Activated CD4-positive, alpha-beta T cell treated with anti-CD3 and anti-CD28 coated beads for 36 hours (primary cell): Measurements from ENCODE around the gene LRBA. TPM values are rescaled to one million over a fixed set of nuclear protein-coding genes. Genes with fewer than 3 reads are reported as not detected.
A peak's percentile ranks its signal among the peaks of the same experiment; 100 is the strongest.

Experiments used
- ATAC-seq: fragments of 200-7000 bp; cut with Tn5 transposase; one replicate; pipeline ENCODE4 v1.10.0; 2021; ENCODE audit warnings: mild to moderate bottlenecking, moderate library complexity
- CTCF ChIA-PET: fragments of 350-600 bp; sonication (Branson Sonifier 250); formaldehyde crosslinking; loops from one replicate; lab custom pipeline; 2021; ENCODE audit warnings: antibody characterized with exemption; lab: Charles Lee
- POLR2A ChIA-PET: fragments of 350-600 bp; sonication (Branson Sonifier 250); formaldehyde crosslinking; loops from one replicate; lab custom pipeline; 2021; ENCODE audit warnings: antibody characterized with exemption, inconsistent platforms; lab: Charles Lee
- DNase-seq: peaks from one replicate; pipeline ENCODE4 v3.0.0-alpha.2; 2020
- H3K27ac Mint-ChIP-seq: one replicate; pipeline ENCODE4 v1.8.0; 2021; ENCODE audit warnings: mixed read lengths
- H3K27me3 Mint-ChIP-seq: one replicate; pipeline ENCODE4 v1.8.0; 2021; ENCODE audit warnings: mixed read lengths
- H3K36me3 Mint-ChIP-seq: one replicate; pipeline ENCODE4 v1.8.0; 2021; ENCODE audit warnings: low read depth, mixed read lengths
- H3K4me1 Mint-ChIP-seq: one replicate; pipeline ENCODE4 v1.8.0; 2021; ENCODE audit warnings: mixed read lengths
- H3K4me3 Mint-ChIP-seq: one replicate; pipeline ENCODE4 v1.8.0; 2021; ENCODE audit warnings: mild to moderate bottlenecking, moderate library complexity, mixed read lengths
- H3K9me3 Mint-ChIP-seq: one replicate; pipeline ENCODE4 v1.8.0; 2021; ENCODE audit warnings: low read depth, mixed read lengths
- intact Hi-C, 2 experiments: fragments of 100-400 bp; cut with DNase I in 1 of 2; cut with micrococcal nuclease in 1 of 2; formaldehyde crosslinking; loops; one replicate each; pipeline versions ENCODE4 v1.14.2 to v1.15.1; 2022 to 2024; cut with DNase I, micrococcal nuclease
- total RNA-seq, 2 experiments: library from RNA; stranded (reverse); gene quantifications; one replicate each; pipeline ENCODE4 v1.2.3, GENCODE V29; 2021

The LRBA gene
- total RNA-seq, 2 experiments from 2014 or later: 56.6 to 59.2 TPM

DNA sequence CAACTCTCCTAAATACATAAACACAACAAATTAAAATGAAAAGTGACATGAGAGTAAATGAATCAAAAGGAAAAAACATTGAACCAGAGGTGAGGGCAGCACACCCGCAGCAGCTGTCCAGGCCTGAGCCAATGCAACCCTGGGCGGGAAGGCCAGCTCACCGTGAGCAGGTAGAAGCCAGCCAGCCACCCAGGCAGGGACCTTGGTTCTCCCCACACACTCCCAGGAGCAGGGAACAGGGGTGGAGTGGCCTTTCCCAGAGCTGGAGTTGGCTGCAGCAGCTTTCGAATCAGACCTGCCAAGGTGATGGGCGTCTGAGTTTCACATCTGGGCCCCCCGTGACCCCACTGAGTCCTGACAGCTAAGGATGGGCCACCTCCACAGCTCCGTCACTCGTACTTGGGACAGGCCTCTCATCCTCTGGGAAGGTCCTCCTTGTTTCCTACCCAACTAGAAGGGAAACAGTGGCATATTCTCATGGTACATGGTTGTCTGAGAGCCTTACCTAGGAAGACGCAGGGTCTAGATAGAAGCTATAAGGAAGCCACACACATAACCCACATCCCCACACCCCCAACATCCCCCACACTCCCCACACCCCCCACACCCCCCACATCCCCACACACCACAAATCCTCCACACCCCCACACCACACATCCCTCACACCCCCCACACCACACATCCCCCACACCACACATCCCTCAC lies 764.6 kb downstream of the LRBA start:
- POLR2A ChIA-PET: no interaction called here
- CTCF ChIA-PET: interaction anchor here (0.6 kb wide), 1 partner anchor 22 kb away, joined by 3 read pairs; no protein-coding TSS in a partner anchor
- ATAC-seq: no peak
- H3K4me3 Mint-ChIP-seq: no peak overlapping the region
- no peaks in the 10 kb centered on the region for H3K36me3 Mint-ChIP-seq
- no peaks in the 10 kb centered on the region for H3K27me3 Mint-ChIP-seq
- H3K27ac Mint-ChIP-seq: no peak overlapping the region
- H3K9me3 Mint-ChIP-seq: no peaks in the 10 kb centered on the region
- no peaks in the 10 kb centered on the region for H3K4me1 Mint-ChIP-seq
- no peak for DNase-seq
- intact Hi-C loops: no loop called here

DNA sequence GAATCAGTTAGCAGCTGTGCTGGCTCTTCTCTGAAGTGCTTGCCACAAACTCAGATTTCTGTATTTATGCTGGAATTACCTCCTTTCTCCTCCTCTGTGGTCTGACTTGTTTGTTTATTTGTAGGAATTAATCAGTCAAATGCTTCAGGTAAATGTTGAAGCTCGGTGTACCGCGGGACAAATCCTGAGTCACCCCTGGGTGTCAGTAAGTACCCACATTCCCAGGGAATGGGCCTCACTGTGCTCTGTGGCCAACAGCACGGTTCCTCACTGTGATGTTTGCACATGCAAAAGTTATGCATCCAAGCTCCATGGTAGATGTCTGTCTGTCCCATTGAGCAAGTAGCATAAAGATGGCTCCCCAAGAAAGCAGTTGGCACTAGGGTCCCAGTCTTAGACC lies 766.9 kb downstream of the LRBA start:
- H3K36me3 Mint-ChIP-seq: no peaks in the 10 kb centered on the region
- POLR2A ChIA-PET: no interaction called here

DNA sequence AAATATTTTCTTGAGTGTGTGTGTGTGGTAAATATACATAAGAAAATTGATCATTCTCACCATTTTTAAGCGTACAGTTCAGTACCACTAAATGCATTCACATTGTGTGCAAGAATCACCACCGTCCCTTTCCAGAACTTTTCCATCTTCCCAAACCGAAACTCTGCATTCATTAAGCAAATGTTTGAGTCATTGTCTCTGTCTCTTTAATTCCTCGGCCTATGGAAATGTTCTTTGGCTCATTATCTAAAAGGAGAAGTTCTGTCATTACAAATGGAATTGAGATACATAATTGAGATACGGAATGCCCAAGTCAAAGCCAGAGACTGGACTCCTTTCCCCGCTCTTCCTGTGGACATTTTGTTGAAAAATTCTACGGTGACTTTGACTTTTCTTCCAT lies 767.9 kb downstream of the LRBA start:
- ChIA-PET CTCF (no interaction called here), POLR2A (no interaction called here)
- Mint-ChIP-seq H3K27ac (no peak overlapping the region), H3K9me3 (no peaks in the 10 kb centered on the region), H3K4me1 (no peaks in the 10 kb centered on the region), H3K4me3 (no peak overlapping the region), H3K27me3 (peaks cover 2% of the 10 kb centered on the region), H3K36me3 (no peaks in the 10 kb centered on the region)
- DNase-seq: no peak
- ATAC-seq: no peak
- intact Hi-C loops: no loop called here

More for the DNA sequence above, 766.9 kb downstream of the LRBA start:
- no peaks in the 10 kb centered on the region for H3K27me3 Mint-ChIP-seq
- H3K4me3 Mint-ChIP-seq: no peak overlapping the region
- no peak overlapping the region for H3K27ac Mint-ChIP-seq
- no peak for DNase-seq
- H3K4me1 Mint-ChIP-seq: no peaks in the 10 kb centered on the region
- ATAC-seq: no peak
- intact Hi-C loops: no loop called here
- CTCF ChIA-PET: no interaction called here
- no peaks in the 10 kb centered on the region for H3K9me3 Mint-ChIP-seq

DNA sequence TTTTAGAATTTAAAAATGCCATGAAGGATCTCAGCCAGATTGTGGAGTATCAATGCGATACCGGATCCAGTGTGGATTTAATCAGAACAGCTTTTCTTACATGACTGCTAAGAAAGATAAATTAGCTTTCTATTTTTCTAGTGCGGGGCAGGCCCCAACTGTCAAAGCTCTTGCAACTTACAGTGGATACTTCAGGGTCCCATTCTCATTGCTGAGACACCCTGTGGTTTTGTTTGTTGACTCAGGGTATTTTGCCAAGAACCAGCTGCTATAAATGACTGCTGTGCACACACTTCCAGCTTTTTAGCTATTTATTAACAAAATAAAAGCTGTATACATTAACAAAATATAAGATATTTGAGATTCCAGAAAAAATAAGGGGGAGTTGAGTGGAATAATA lies 770.5 kb downstream of the LRBA start:
- ChIA-PET POLR2A (interaction anchor here (0.6 kb wide), 1 partner anchor 192 kb away, joined by 6 read pairs; no protein-coding TSS in a partner anchor), CTCF (interaction anchor here (0.6 to 3.5 kb wide), 6 partner anchors 14 to 623 kb away, joined by 3 to 13 read pairs (median 3); no protein-coding TSS in a partner anchor)
- Mint-ChIP-seq H3K4me1 (no peaks in the 10 kb centered on the region), H3K4me3 (no peak overlapping the region), H3K27me3 (peaks cover 2% of the 10 kb centered on the region), H3K27ac (no peak overlapping the region), H3K36me3 (no peaks in the 10 kb centered on the region), H3K9me3 (no peaks in the 10 kb centered on the region)
- no peak for ATAC-seq
- intact Hi-C loops: loop anchor here in 1 of 2 experiments (5.0 kb wide), 1 partner anchor 247 kb away; no protein-coding TSS in a partner anchor
- DNase-seq: no peak

DNA sequence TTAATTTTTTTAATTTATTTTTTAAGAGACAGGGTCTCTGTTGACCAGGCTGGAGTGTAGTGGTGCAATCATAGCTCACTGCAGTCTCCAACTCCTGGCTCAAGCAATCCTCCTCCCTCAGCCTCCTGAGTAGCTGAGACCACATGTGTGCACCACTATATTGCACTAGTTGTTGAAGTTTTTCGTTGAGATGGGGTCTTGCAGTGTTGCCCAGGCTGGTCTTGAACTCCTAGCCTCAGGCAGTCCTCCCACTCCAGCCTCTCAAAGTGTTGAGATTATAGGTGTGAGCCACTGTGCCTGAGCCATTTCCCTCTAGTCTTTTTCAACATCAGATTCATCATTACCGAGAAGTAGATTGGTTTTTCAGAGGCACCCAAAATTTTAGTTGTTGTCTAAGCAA lies 771.2 kb downstream of the LRBA start:
- ChIA-PET POLR2A (no interaction called here), CTCF (interaction anchor here (0.7 to 3.5 kb wide), 11 partner anchors 13 to 625 kb away, joined by 3 to 13 read pairs (median 4); no protein-coding TSS in a partner anchor)
- H3K27me3 Mint-ChIP-seq: peaks cover 5% of the 10 kb centered on the region
- no peaks in the 10 kb centered on the region for H3K36me3 Mint-ChIP-seq
- DNase-seq (no peak), ATAC-seq (no peak)
- H3K4me1 Mint-ChIP-seq: no peaks in the 10 kb centered on the region
- H3K9me3 Mint-ChIP-seq: no peaks in the 10 kb centered on the region
- H3K27ac Mint-ChIP-seq: no peak overlapping the region
- intact Hi-C loops: loop anchor here (1.0 to 5.0 kb wide), 5 partner anchors 233 to 263 kb away; no protein-coding TSS in a partner anchor
- no peak overlapping the region for H3K4me3 Mint-ChIP-seq

DNA sequence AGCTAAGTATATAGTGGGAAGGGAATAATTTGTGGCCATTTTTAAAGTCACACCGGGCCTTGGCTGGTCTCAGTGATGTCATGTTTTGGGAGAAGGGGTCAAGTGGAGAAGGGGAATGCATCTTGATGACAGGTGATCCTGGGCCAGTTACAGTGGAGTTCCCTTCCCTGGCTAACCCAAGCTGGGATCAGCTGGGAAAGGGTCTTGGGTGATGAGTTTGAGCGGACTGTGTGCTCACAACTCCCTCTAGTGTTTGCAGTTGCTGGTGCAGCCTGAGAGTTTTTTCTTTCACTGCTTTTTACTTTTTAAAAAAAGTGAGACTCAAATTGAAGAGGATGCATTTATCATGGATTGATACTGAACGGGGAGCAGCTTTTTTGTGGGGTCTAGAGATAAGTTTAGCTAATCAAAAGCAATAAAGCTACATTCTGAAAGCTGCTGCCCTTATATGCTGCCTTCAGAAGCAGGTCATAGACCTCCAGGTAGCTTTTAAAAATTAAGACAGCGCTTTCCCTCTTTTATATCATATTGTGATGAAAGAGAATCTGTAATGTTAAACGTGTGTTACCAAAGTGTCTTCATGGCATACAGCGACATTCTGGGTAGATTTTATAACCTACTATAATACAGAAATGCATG lies 772.1 kb downstream of the LRBA start:
- no peaks in the 10 kb centered on the region for H3K36me3 Mint-ChIP-seq
- no peaks in the 10 kb centered on the region for H3K4me1 Mint-ChIP-seq
- CTCF ChIA-PET: interaction anchor here (0.6 to 3.5 kb wide), 20 partner anchors 10 to 626 kb away, joined by 3 to 13 read pairs (median 4); no protein-coding TSS in a partner anchor
- ATAC-seq (no peak), DNase-seq (peak; percentile 42)
- intact Hi-C loops: loop anchor here (1.0 to 5.0 kb wide), 5 partner anchors 232 to 262 kb away; no protein-coding TSS in a partner anchor
- no peaks in the 10 kb centered on the region for H3K9me3 Mint-ChIP-seq
- H3K4me3 Mint-ChIP-seq: no peak overlapping the region
- H3K27me3 Mint-ChIP-seq: peaks cover 7% of the 10 kb centered on the region
- POLR2A ChIA-PET: no interaction called here
- no peak overlapping the region for H3K27ac Mint-ChIP-seq

DNA sequence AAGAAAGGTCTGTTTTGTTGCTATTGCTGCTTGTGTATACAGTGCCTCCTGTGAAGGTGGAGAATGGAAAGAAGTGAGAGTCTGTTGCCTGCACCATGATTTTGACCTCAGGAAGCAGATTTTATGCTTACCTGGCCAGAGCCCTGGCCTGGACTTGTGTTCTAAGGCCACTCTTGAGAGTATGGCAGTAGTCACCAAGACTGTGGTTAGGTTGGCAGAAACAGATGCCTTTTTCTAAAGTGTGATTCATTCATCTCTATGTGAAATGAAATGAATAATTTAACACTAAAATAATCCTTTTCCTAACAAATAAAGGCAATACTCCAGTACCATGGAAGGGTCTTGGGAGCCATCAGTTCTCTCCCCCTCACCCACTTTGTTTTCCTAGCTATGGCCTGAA lies 775.1 kb downstream of the LRBA start:
- DNase-seq: no peak
- H3K4me1 Mint-ChIP-seq: no peaks in the 10 kb centered on the region
- CTCF ChIA-PET: no interaction called here
- POLR2A ChIA-PET: no interaction called here
- H3K4me3 Mint-ChIP-seq: no peak overlapping the region
- no peaks in the 10 kb centered on the region for H3K36me3 Mint-ChIP-seq
- H3K27ac Mint-ChIP-seq: no peak overlapping the region
- intact Hi-C loops: loop anchor here in 1 of 2 experiments (5.0 kb wide), 1 partner anchor 243 kb away; no protein-coding TSS in a partner anchor
- H3K27me3 Mint-ChIP-seq: peaks cover 9% of the 10 kb centered on the region
- no peak for ATAC-seq
- no peaks in the 10 kb centered on the region for H3K9me3 Mint-ChIP-seq

DNA sequence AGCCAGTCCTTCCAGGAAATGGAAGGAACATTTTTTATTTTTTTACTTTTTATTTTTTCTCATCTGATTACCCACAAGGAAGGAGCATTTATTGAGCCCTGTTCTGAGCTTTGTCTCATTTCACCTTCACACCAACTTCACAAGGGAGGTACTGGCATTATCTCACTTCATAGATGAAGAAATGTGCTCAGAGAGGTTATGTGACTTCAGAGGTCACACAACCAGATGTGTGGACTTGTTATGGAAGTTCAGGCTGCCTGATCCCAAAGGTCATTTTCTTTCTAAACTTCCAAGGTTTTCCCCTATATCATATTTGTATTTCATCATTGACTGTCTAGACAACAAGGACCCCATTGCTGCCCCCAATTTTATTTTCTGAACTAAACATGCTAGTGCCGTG lies 776.5 kb downstream of the LRBA start:
- Mint-ChIP-seq H3K27me3 (peaks cover 13% of the 10 kb centered on the region), H3K27ac (no peak overlapping the region), H3K4me1 (no peaks in the 10 kb centered on the region), H3K36me3 (no peaks in the 10 kb centered on the region), H3K9me3 (no peaks in the 10 kb centered on the region), H3K4me3 (no peak overlapping the region)
- CTCF ChIA-PET: no interaction called here
- intact Hi-C loops: no loop called here
- ATAC-seq (no peak), DNase-seq (no peak)
- POLR2A ChIA-PET: no interaction called here

DNA sequence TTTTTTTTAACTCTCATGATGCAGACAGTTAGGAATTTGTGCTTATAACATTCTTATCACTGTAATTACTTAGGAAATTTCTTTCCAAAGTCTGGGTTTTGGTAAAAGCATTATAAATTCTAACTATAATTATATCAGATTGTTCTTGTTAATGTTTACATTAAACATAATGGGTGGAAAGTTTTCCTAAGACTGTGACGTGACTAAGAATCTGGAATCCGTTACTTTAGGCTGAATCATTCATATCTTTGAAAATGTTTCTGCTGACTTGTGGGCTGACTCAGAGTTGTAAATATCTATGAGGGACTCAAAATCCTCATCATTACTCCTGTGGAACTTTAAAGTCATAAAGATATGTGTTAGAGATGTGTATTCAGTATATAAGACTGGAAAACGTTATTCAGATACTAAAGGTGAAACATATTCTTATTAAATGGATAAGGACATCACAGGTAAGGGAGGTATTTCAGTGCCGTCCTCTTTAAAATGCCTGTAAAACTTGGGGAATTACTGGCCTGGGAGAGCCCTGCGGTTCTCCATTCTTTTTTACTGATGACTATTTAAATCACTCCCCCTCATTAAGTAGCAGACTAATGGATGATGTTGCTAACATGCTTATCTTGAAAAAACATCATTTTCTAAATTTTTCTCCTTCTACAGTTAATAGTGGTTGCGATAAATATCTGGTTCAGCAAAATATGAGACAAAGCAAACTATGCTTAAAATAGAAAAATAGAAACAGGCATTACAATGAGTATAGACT lies 777.8 kb downstream of the LRBA start:
- DNase-seq: no peak
- Mint-ChIP-seq H3K36me3 (no peaks in the 10 kb centered on the region), H3K9me3 (no peaks in the 10 kb centered on the region), H3K4me1 (no peaks in the 10 kb centered on the region), H3K27me3 (peaks cover 12% of the 10 kb centered on the region), H3K27ac (no peak overlapping the region), H3K4me3 (no peak overlapping the region)
- POLR2A ChIA-PET: no interaction called here
- CTCF ChIA-PET: no interaction called here
- intact Hi-C loops: no loop called here
- no peak for ATAC-seq

DNA sequence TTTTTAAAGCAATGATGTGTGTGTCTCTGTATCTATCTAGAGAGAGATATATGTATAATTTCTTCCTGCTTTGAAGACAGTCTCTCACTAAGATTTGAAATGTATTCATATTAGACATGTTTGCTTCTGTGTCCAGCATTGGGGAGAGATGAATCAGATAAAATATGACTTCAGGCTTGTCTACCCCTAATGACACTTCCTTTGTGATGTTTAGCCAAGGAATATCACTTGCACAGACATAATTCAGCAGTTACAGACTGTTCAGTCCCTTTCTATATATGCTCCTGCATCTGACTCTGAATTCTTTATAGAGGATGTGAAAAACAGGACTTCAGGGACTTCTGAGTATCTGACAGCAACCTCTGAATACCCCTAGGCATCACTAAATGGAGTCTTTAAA lies 778.5 kb downstream of the LRBA start:
- no peak for DNase-seq
- Mint-ChIP-seq H3K4me3 (no peak overlapping the region), H3K36me3 (no peaks in the 10 kb centered on the region), H3K27me3 (peaks cover 15% of the 10 kb centered on the region), H3K27ac (no peak overlapping the region), H3K4me1 (no peaks in the 10 kb centered on the region), H3K9me3 (no peaks in the 10 kb centered on the region)
- CTCF ChIA-PET: no interaction called here
- intact Hi-C loops: no loop called here
- ATAC-seq: no peak
- POLR2A ChIA-PET: no interaction called here

DNA sequence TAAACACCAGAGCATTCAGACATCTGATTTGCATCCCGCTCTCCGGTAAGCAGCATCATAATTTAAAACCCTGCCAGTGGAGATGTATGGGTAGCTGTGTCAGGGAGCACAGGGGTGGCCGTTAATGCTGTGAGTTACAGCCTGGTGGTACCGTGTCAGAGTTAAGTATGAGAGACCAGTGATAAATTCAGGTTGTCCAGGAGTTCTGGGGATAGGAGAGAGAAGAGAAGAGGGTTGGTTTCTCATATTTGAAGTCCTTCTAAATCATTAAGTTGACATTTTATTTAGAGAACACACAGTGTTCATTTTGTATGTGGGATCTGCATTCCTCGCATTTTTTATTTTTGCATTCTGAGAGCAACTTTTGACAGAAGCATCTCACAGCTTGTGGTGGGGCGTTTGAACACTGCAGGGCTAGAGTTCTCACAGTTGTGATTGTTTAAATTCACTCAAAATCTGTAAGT lies 779.2 kb downstream of the LRBA start:
- POLR2A ChIA-PET: no interaction called here
- CTCF ChIA-PET: no interaction called here
- intact Hi-C loops: no loop called here
- no peak overlapping the region for H3K4me3 Mint-ChIP-seq
- H3K27ac Mint-ChIP-seq: no peak overlapping the region
- H3K36me3 Mint-ChIP-seq: no peaks in the 10 kb centered on the region
- ATAC-seq (no peak), DNase-seq (no peak)
- no peaks in the 10 kb centered on the region for H3K9me3 Mint-ChIP-seq
- no peaks in the 10 kb centered on the region for H3K4me1 Mint-ChIP-seq
- H3K27me3 Mint-ChIP-seq: peaks cover 17% of the 10 kb centered on the region
